Glutamatergic neuron (in vitro differentiated cells): ENCODE measurements around the gene DYRK3. TPM values are rescaled to one million over a fixed set of nuclear protein-coding genes. Genes with fewer than 3 reads are reported as not detected.

Source experiments
- DNase-seq: peaks from one replicate; pipeline ENCODE4 v3.0.0; 2022
- H3K27ac Mint-ChIP-seq: one replicate; pipeline ENCODE4 v1.8.0; 2020; ENCODE audit warnings: mild to moderate bottlenecking, mixed read lengths, inconsistent platforms; ENCODE audit not compliant: unreplicated experiment
- H3K27me3 Mint-ChIP-seq: one replicate; pipeline ENCODE4 v1.8.0; 2020; ENCODE audit warnings: mild to moderate bottlenecking, moderate library complexity, mixed read lengths, inconsistent platforms; ENCODE audit not compliant: unreplicated experiment
- H3K36me3 Mint-ChIP-seq: one replicate; pipeline ENCODE4 v1.8.0; 2020; ENCODE audit warnings: mild to moderate bottlenecking, mixed read lengths, inconsistent platforms; ENCODE audit not compliant: unreplicated experiment
- H3K4me1 Mint-ChIP-seq: one replicate; pipeline ENCODE4 v1.8.0; 2020; ENCODE audit warnings: mild to moderate bottlenecking, low read depth, mixed read lengths, inconsistent platforms; ENCODE audit not compliant: unreplicated experiment
- H3K4me3 Mint-ChIP-seq: one replicate; pipeline ENCODE4 v1.8.0; 2020; ENCODE audit warnings: mild to moderate bottlenecking, mixed read lengths, inconsistent platforms; ENCODE audit not compliant: unreplicated experiment
- H3K9me3 Mint-ChIP-seq: one replicate; pipeline ENCODE4 v1.8.0; 2020; ENCODE audit warnings: mild to moderate bottlenecking, moderate library complexity, mixed read lengths, inconsistent platforms; ENCODE audit not compliant: unreplicated experiment
- CTCF ChIP-seq: fragments of 200-600 bp; sonication (generic); IDR thresholded peaks from one replicate; pipeline ENCODE4 v1.5.0; 2021; ENCODE audit not compliant: partially characterized antibody, unreplicated experiment
- total RNA-seq: library from RNA; stranded (reverse); fragmentation: NEBNext Ultra II Directional; extraction: Animal tissue kit (Norgen Biotek cat#: 25700); gene quantifications from one replicate; pipeline ENCODE4 v1.2.1, GENCODE V29; 2021; ENCODE audit not compliant: unreplicated experiment

The DYRK3 gene
- total RNA-seq, 1 donor from 2014 or later: 1.3 TPM

- H3K4me1 Mint-ChIP-seq: no peaks in the 10 kb centered on the region
- DNase-seq: no peak
- TF ChIP-seq CTCF: no peak
- H3K27ac Mint-ChIP-seq: no peak overlapping the region
- no peaks in the 10 kb centered on the region for H3K9me3 Mint-ChIP-seq
- H3K36me3 Mint-ChIP-seq: peaks cover 5% of the 10 kb centered on the region
- H3K27me3 Mint-ChIP-seq: peaks cover 2% of the 10 kb centered on the region
- H3K4me3 Mint-ChIP-seq: no peak overlapping the region
These were observed 39.6 kb upstream of the DYRK3 start for GRCh38 chr1:206595581-206596318.

- Mint-ChIP-seq H3K36me3 (peaks cover 5% of the 10 kb centered on the region), H3K27me3 (peaks cover 2% of the 10 kb centered on the region), H3K4me1 (no peaks in the 10 kb centered on the region), H3K27ac (no peak overlapping the region), H3K9me3 (no peaks in the 10 kb centered on the region), H3K4me3 (no peak overlapping the region)
- no peak for DNase-seq
- TF ChIP-seq CTCF: no peak
These were observed 39.0 kb upstream of the DYRK3 start for GRCh38 chr1:206596319-206596666.

GRCh38 chr1:206600527-206600926 is 34.8 kb upstream of the DYRK3 start:
- H3K36me3 Mint-ChIP-seq: peaks cover 5% of the 10 kb centered on the region
- DNase-seq: no peak
- no peak for TF ChIP-seq CTCF
- no peak overlapping the region for H3K4me3 Mint-ChIP-seq
- no peaks in the 10 kb centered on the region for H3K4me1 Mint-ChIP-seq
- no peaks in the 10 kb centered on the region for H3K9me3 Mint-ChIP-seq
- H3K27ac Mint-ChIP-seq: no peak overlapping the region
- H3K27me3 Mint-ChIP-seq: peaks cover 2% of the 10 kb centered on the region

- Mint-ChIP-seq H3K4me3 (no peak overlapping the region), H3K27ac (no peak overlapping the region), H3K9me3 (no peaks in the 10 kb centered on the region), H3K27me3 (no peaks in the 10 kb centered on the region), H3K36me3 (no peaks in the 10 kb centered on the region), H3K4me1 (no peaks in the 10 kb centered on the region)
- DNase-seq: no peak
- no peak for TF ChIP-seq CTCF
These were observed 30.5 kb upstream of the DYRK3 start for GRCh38 chr1:206604861-206605260.

GRCh38 chr1:206606867-206607266 is 28.5 kb upstream of the DYRK3 start:
- peak; percentile 44 for TF ChIP-seq CTCF
- no peaks in the 10 kb centered on the region for H3K9me3 Mint-ChIP-seq
- no peak overlapping the region for H3K4me3 Mint-ChIP-seq
- no peak overlapping the region for H3K27ac Mint-ChIP-seq
- H3K36me3 Mint-ChIP-seq: no peaks in the 10 kb centered on the region
- H3K4me1 Mint-ChIP-seq: peaks cover 5% of the 10 kb centered on the region
- DNase-seq: no peak
- no peaks in the 10 kb centered on the region for H3K27me3 Mint-ChIP-seq
